Endothelial cell (in vitro differentiated cells): Measurements from ENCODE around the gene FAM120A. TPM values are rescaled to one million over a fixed set of nuclear protein-coding genes. Genes with fewer than 3 reads are reported as not detected.

Experiments used
- DNase-seq: peaks from one replicate; pipeline ENCODE4 v3.0.0; 2021; ENCODE audit warnings: low spot score
- H3K27ac Mint-ChIP-seq: one replicate; pipeline ENCODE4 v1.8.0; 2021; ENCODE audit warnings: mixed read lengths, inconsistent platforms; ENCODE audit not compliant: unreplicated experiment
- H3K27me3 Mint-ChIP-seq: one replicate; pipeline ENCODE4 v1.8.0; 2021; ENCODE audit warnings: mild to moderate bottlenecking, moderate library complexity, mixed read lengths, inconsistent platforms; ENCODE audit not compliant: unreplicated experiment
- H3K36me3 Mint-ChIP-seq: one replicate; pipeline ENCODE4 v1.8.0; 2021; ENCODE audit warnings: mild to moderate bottlenecking, low read depth, mixed read lengths, inconsistent platforms; ENCODE audit not compliant: unreplicated experiment
- H3K4me1 Mint-ChIP-seq: one replicate; pipeline ENCODE4 v1.8.0; 2021; ENCODE audit warnings: mild to moderate bottlenecking, mixed read lengths, inconsistent platforms; ENCODE audit not compliant: unreplicated experiment
- H3K4me3 Mint-ChIP-seq: one replicate; pipeline ENCODE4 v1.8.0; 2021; ENCODE audit warnings: mild to moderate bottlenecking, mixed read lengths, inconsistent platforms; ENCODE audit not compliant: unreplicated experiment
- H3K9me3 Mint-ChIP-seq: one replicate; pipeline ENCODE4 v1.8.0; 2021; ENCODE audit warnings: mixed read lengths, inconsistent platforms; ENCODE audit not compliant: unreplicated experiment
- CTCF ChIP-seq: fragments of 200-600 bp; sonication (generic); IDR thresholded peaks from one replicate; pipeline ENCODE4 v1.5.0; 2021; ENCODE audit warnings: antibody characterized with exemption; ENCODE audit not compliant: unreplicated experiment
- total RNA-seq: library from RNA; stranded (reverse); fragmentation: NEBNext Ultra II Directional; extraction: Animal tissue kit (Norgen Biotek cat#: 25700); gene quantifications from one replicate; pipeline ENCODE4 v1.2.1, GENCODE V29; 2021; ENCODE audit not compliant: unreplicated experiment

FAM120A gene
- total RNA-seq, 1 donor from 2014 or later = 56.1 TPM

GRCh38 chr9:93600504-93600903, 149.0 kb downstream of the FAM120A start:
- Mint-ChIP-seq H3K4me1 (peaks cover 12% of the 10 kb centered on the region), H3K9me3 (no peaks in the 10 kb centered on the region), H3K27ac (no peak overlapping the region), H3K36me3 (peaks cover 7% of the 10 kb centered on the region), H3K4me3 (no peak overlapping the region), H3K27me3 (peaks cover 3% of the 10 kb centered on the region)
- no peak for DNase-seq
- TF ChIP-seq CTCF = no peak

- H3K36me3 Mint-ChIP-seq = peaks cover 7% of the 10 kb centered on the region
- no peak overlapping the region for H3K4me3 Mint-ChIP-seq
- no peak overlapping the region for H3K27ac Mint-ChIP-seq
- DNase-seq = no peak
- TF ChIP-seq CTCF = no peak
- peaks cover 10% of the 10 kb centered on the region for H3K4me1 Mint-ChIP-seq
- H3K9me3 Mint-ChIP-seq = no peaks in the 10 kb centered on the region
- peaks cover 3% of the 10 kb centered on the region for H3K27me3 Mint-ChIP-seq
Measured at GRCh38 chr9:93601063-93601462, 149.6 kb downstream of the FAM120A start.

GRCh38 chr9:93601666-93602065, 150.2 kb downstream of the FAM120A start:
- DNase-seq = no peak
- H3K27me3 Mint-ChIP-seq = peaks cover 3% of the 10 kb centered on the region
- no peak overlapping the region for H3K4me3 Mint-ChIP-seq
- no peak overlapping the region for H3K27ac Mint-ChIP-seq
- peaks cover 12% of the 10 kb centered on the region for H3K36me3 Mint-ChIP-seq
- H3K4me1 Mint-ChIP-seq = peaks cover 8% of the 10 kb centered on the region
- H3K9me3 Mint-ChIP-seq = no peaks in the 10 kb centered on the region
- TF ChIP-seq CTCF = no peak

DNA sequence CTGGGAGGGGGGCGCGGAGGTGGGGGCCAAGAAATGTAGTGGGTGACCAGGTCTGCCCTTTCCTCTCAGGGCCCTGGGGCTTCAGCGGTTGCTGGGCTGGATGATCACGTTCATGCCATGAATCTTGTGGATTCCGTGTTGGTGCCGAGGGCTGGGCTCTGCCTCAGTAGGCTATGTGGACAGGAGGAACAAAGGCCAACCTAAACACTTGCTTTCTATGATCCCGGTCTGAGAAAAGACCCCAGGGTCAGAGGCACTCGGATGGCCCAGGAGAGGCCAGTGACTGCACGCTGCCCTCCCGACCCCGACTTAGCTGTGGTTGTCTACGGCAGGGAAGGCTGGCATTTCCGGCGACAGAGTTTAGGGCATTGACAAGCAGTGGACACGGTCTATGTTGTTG, 151.5 kb downstream of the FAM120A start:
- DNase-seq = no peak
- Mint-ChIP-seq H3K4me1 (peaks cover 8% of the 10 kb centered on the region), H3K27me3 (peaks cover 3% of the 10 kb centered on the region), H3K36me3 (peaks cover 12% of the 10 kb centered on the region), H3K27ac (no peak overlapping the region), H3K9me3 (no peaks in the 10 kb centered on the region), H3K4me3 (no peak overlapping the region)
- no peak for TF ChIP-seq CTCF

- Mint-ChIP-seq H3K4me3 (no peak overlapping the region), H3K9me3 (no peaks in the 10 kb centered on the region), H3K27me3 (peaks cover 3% of the 10 kb centered on the region), H3K36me3 (peaks cover 12% of the 10 kb centered on the region), H3K27ac (no peak overlapping the region), H3K4me1 (peaks cover 8% of the 10 kb centered on the region)
- TF ChIP-seq CTCF = no peak
- DNase-seq = no peak
Measured at GRCh38 chr9:93603906-93604326, 152.4 kb downstream of the FAM120A start.
